Measurements from ENCODE around the gene TMEM201.

DNA sequence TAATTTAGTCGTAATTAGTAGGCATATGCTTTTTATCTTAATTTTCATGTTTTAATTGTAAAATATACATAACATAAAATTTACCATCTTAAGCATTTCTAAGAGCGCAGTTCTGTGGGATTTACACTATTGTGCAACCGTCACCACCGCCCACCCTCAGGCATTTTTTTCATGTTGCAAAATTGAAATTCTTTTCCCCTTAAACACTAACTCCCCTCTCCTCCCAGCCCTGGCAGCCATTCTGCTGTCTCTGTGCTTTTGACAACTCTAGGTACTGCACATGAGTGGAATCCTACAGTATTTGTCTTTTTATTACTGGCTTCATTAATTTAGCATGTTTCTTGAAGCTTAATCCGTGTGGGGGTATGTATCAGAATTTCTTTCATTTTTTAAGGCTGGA is 70.6 kb downstream of the TMEM201 start:
- no peak for TF ChIP-seq KAT7 (CRISPR knock-in tag; IDR thresholded peaks at IDR 0.05; ENCODE audit: borderline replicate concordance)
- TF ChIP-seq, protein P1, sequence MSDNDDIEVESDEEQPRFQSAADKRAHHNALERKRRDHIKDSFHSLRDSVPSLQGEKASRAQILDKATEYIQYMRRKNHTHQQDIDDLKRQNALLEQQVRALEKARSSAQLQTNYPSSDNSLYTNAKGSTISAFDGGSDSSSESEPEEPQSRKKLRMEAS (CRISPR knock-in tag; IDR thresholded peaks at IDR 0.05), result no peak
- TF ChIP-seq, protein P2, sequence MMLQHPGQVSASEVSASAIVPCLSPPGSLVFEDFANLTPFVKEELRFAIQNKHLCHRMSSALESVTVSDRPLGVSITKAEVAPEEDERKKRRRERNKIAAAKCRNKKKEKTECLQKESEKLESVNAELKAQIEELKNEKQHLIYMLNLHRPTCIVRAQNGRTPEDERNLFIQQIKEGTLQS (CRISPR knock-in tag; conservative IDR thresholded peaks at IDR 0.05), result no peak
- TF ChIP-seq, protein P3, sequence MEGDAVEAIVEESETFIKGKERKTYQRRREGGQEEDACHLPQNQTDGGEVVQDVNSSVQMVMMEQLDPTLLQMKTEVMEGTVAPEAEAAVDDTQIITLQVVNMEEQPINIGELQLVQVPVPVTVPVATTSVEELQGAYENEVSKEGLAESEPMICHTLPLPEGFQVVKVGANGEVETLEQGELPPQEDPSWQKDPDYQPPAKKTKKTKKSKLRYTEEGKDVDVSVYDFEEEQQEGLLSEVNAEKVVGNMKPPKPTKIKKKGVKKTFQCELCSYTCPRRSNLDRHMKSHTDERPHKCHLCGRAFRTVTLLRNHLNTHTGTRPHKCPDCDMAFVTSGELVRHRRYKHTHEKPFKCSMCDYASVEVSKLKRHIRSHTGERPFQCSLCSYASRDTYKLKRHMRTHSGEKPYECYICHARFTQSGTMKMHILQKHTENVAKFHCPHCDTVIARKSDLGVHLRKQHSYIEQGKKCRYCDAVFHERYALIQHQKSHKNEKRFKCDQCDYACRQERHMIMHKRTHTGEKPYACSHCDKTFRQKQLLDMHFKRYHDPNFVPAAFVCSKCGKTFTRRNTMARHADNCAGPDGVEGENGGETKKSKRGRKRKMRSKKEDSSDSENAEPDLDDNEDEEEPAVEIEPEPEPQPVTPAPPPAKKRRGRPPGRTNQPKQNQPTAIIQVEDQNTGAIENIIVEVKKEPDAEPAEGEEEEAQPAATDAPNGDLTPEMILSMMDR (IDR thresholded peaks at IDR 0.05), result no peak
- TF ChIP-seq, protein P4, sequence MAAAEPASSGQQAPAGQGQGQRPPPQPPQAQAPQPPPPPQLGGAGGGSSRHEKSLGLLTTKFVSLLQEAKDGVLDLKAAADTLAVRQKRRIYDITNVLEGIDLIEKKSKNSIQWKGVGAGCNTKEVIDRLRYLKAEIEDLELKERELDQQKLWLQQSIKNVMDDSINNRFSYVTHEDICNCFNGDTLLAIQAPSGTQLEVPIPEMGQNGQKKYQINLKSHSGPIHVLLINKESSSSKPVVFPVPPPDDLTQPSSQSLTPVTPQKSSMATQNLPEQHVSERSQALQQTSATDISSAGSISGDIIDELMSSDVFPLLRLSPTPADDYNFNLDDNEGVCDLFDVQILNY (CRISPR knock-in tag; IDR thresholded peaks at IDR 0.05), result no peak
- TF ChIP-seq ZNF423 (CRISPR knock-in tag; IDR thresholded peaks at IDR 0.05), result no peak

All from WTC11 (cell line).